Ascending aorta (tissue), 2 donors: Measurements from ENCODE around the gene CLEC10A. TPM values are rescaled to one million over a fixed set of nuclear protein-coding genes. Genes with fewer than 3 reads are reported as not detected.

Source experiments
- DNase-seq, 2 donors: peaks; one replicate each; pipeline ENCODE4 v3.0.0-alpha.2; 2019; ENCODE audit warnings: low spot score in 2 of 2
- H3K27ac ChIP-seq, 2 donors: fragments of 200-600 bp; sonication (generic); one replicate each; pipeline ENCODE4 v1.5.1; 2016 to 2017; ENCODE audit warnings: mild to moderate bottlenecking in 1 of 2
- H3K27me3 ChIP-seq: fragments of 200-600 bp; sonication (generic); one replicate; pipeline ENCODE4 v1.5.1; 2017
- H3K36me3 ChIP-seq, 2 donors: fragments of 200-600 bp; sonication (generic); one replicate each; pipeline ENCODE4 v1.5.1; 2016
- H3K4me1 ChIP-seq, 2 donors: fragments of 200-600 bp; sonication (generic); one replicate each; pipeline ENCODE4 v1.5.1; 2016 to 2017; ENCODE audit warnings: mild to moderate bottlenecking in 1 of 2
- H3K4me3 ChIP-seq, 2 donors: fragments of 200-600 bp; sonication (generic); one replicate each; pipeline ENCODE4 v1.5.1; 2016 to 2017; ENCODE audit warnings: mild to moderate bottlenecking in 1 of 2
- H3K9me3 ChIP-seq, 2 donors: fragments of 200-600 bp; sonication (generic); one replicate each; pipeline ENCODE4 v1.5.1; 2016
- CTCF ChIP-seq, 3 experiments: fragments of 200-600 bp in 2 of 3; fragments of 450-650 bp in 1 of 3; sonication (generic) in 2 of 3; IDR thresholded peaks; one replicate each; pipeline ENCODE4 v1.5.1; 2016 to 2019; ENCODE audit warnings: antibody characterized with exemption in 3 of 3, mild to moderate bottlenecking in 1 of 3, moderate library complexity in 1 of 3
- intact Hi-C: fragments of 100-400 bp; cut with DNase I; formaldehyde crosslinking; loops from one replicate; pipeline ENCODE4 v1.15.1; 2023
- total RNA-seq: library from RNA; depleted of rRNA; stranded (reverse); fragments of >200 nt; gene quantifications from one replicate; pipeline ENCODE4 v1.1.0, GENCODE V29; 2016

Gene CLEC10A
- total RNA-seq, 1 donor from 2014 or later, result 29.8 TPM

GRCh38 chr17:7114241-7114874, 34.3 kb upstream of the CLEC10A start, which contains the start of gene ASGR2:
TSS of gene ASGR2 (minus strand) at chr17:7114822. CDS start at chr17:7114240, 582 bp downstream.
- Histone ChIP-seq H3K4me3 (no peak within 1 kb of the TSS), H3K27ac (no peak within 1 kb of the TSS), H3K36me3 (no peaks in the 10 kb centered on the region), H3K27me3 (no peaks in the 10 kb centered on the region), H3K4me1 (no peaks in the 10 kb centered on the region), H3K9me3 (no peaks in the 10 kb centered on the region)
- no peak for DNase-seq
- no peak for TF ChIP-seq CTCF (IDR thresholded peaks at IDR 0.05)
- intact Hi-C loops, result no loop called here

- no peak for DNase-seq
- Histone ChIP-seq H3K9me3 (no peaks in the 10 kb centered on the region), H3K4me3 (no peak overlapping the region), H3K4me1 (no peaks in the 10 kb centered on the region), H3K27me3 (no peaks in the 10 kb centered on the region), H3K27ac (no peak overlapping the region), H3K36me3 (no peaks in the 10 kb centered on the region)
- intact Hi-C loops, result no loop called here
- no peak for TF ChIP-seq CTCF (IDR thresholded peaks at IDR 0.05)
Observed at GRCh38 chr17:7113273-7114071, 33.4 kb upstream of the CLEC10A start.

- H3K4me3 ChIP-seq, result no peak overlapping the region
- DNase-seq, result no peak
- H3K27me3 ChIP-seq, result no peaks in the 10 kb centered on the region
- no peaks in the 10 kb centered on the region for H3K4me1 ChIP-seq
- no peak for TF ChIP-seq CTCF (IDR thresholded peaks at IDR 0.05)
- H3K27ac ChIP-seq, result no peak overlapping the region
- H3K9me3 ChIP-seq, result no peaks in the 10 kb centered on the region
- no peaks in the 10 kb centered on the region for H3K36me3 ChIP-seq
- intact Hi-C loops, result no loop called here
Observed at GRCh38 chr17:7112510-7113108, 32.6 kb upstream of the CLEC10A start.

GRCh38 chr17:7111784-7112509, 31.9 kb upstream of the CLEC10A start:
- H3K36me3 ChIP-seq, result no peaks in the 10 kb centered on the region
- H3K27me3 ChIP-seq, result no peaks in the 10 kb centered on the region
- TF ChIP-seq CTCF (IDR thresholded peaks at IDR 0.05), result no peak
- H3K27ac ChIP-seq, result no peak overlapping the region
- intact Hi-C loops, result no loop called here
- no peak overlapping the region for H3K4me3 ChIP-seq
- H3K9me3 ChIP-seq, result no peaks in the 10 kb centered on the region
- no peaks in the 10 kb centered on the region for H3K4me1 ChIP-seq
- no peak for DNase-seq

GRCh38 chr17:7110617-7111306, 30.7 kb upstream of the CLEC10A start:
- H3K9me3 ChIP-seq, result no peaks in the 10 kb centered on the region
- TF ChIP-seq CTCF (IDR thresholded peaks at IDR 0.05), result no peak
- H3K27me3 ChIP-seq, result no peaks in the 10 kb centered on the region
- no peak overlapping the region for H3K4me3 ChIP-seq
- no peaks in the 10 kb centered on the region for H3K36me3 ChIP-seq
- no peak overlapping the region for H3K27ac ChIP-seq
- intact Hi-C loops, result no loop called here
- DNase-seq, result no peak
- no peaks in the 10 kb centered on the region for H3K4me1 ChIP-seq
